Endothelial cell of umbilical vein (primary cell): ENCODE measurements around the gene CTDSPL.

ENCODE experiments used
- EZH2 ChIP-seq: IDR thresholded peaks from 2 replicates; pipeline ENCODE4 v1.6.1; 2012; ENCODE audit warnings: borderline replicate concordance, low read depth, mild to moderate bottlenecking, moderate library complexity, low read length, inconsistent platforms; ENCODE audit not compliant: severe bottlenecking
- GATA2 ChIP-seq: IDR thresholded peaks from 2 replicates; pipeline ENCODE4 v1.7.0; 2011; ENCODE audit warnings: low read depth, mild to moderate bottlenecking, moderate library complexity, mixed read lengths, low read length; ENCODE audit not compliant: insufficient read length, insufficient read depth
- JUN ChIP-seq: IDR thresholded peaks from 2 replicates; pipeline ENCODE4 v1.6.1; 2011; ENCODE audit warnings: borderline replicate concordance, low read depth; ENCODE audit not compliant: insufficient read length, insufficient read depth
- MYC ChIP-seq: IDR thresholded peaks from one replicate; pipeline ENCODE4 v1.6.1; 2011; ENCODE audit warnings: mild to moderate bottlenecking, low read depth, low read length
- POLR2A ChIP-seq: IDR thresholded peaks from 2 replicates; pipeline ENCODE4 v1.6.1; 2012; ENCODE audit warnings: low read depth, mild to moderate bottlenecking, control low read depth, low read length
- POLR2AphosphoS5 ChIP-seq: IDR thresholded peaks from 2 replicates; pipeline ENCODE4 v1.6.1; 2012; ENCODE audit warnings: low read depth, mild to moderate bottlenecking, control low read depth, low read length, moderate library complexity; ENCODE audit not compliant: insufficient read depth
- TF ChIP-seq, protein P1 (sequence below), 2 donors: IDR thresholded peaks; 1 replicate in 1 of 2; 2 replicates in 1 of 2; pipeline ENCODE4 v1.5.1; 2011; ENCODE audit warnings: low read length in 2 of 2, mild to moderate bottlenecking in 2 of 2, moderate library complexity in 2 of 2, control low read depth in 1 of 2, inconsistent platforms in 1 of 2, low read depth in 1 of 2; ENCODE audit not compliant: insufficient read depth in 1 of 2; ENCODE audit errors: extremely low read depth in 1 of 2
- TF ChIP-seq, protein P2 (sequence below): IDR thresholded peaks from 2 replicates; pipeline ENCODE4 v1.6.1; 2011; ENCODE audit not compliant: insufficient read depth, insufficient read length

DNA sequence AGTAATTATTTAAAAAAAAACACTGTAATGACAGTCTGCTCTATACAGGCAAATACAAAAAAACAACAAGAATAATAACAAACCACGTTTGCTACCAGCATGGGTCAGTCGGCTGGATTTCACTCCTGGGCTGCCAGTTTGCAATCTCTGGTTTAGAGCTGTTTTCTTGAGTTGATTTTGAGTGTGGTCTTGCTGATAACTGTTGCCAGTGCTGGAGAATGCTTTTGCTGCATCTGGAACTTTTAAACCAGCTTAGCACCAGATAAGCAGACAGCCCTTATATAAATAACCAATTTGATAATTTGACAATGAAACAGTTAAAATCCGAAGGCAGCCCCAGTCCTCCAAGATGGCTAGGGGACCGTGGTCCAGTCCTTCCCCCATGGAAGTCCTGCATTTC lies 14.0 kb upstream of the CTDSPL start:
- TF ChIP-seq, protein P1, sequence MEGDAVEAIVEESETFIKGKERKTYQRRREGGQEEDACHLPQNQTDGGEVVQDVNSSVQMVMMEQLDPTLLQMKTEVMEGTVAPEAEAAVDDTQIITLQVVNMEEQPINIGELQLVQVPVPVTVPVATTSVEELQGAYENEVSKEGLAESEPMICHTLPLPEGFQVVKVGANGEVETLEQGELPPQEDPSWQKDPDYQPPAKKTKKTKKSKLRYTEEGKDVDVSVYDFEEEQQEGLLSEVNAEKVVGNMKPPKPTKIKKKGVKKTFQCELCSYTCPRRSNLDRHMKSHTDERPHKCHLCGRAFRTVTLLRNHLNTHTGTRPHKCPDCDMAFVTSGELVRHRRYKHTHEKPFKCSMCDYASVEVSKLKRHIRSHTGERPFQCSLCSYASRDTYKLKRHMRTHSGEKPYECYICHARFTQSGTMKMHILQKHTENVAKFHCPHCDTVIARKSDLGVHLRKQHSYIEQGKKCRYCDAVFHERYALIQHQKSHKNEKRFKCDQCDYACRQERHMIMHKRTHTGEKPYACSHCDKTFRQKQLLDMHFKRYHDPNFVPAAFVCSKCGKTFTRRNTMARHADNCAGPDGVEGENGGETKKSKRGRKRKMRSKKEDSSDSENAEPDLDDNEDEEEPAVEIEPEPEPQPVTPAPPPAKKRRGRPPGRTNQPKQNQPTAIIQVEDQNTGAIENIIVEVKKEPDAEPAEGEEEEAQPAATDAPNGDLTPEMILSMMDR (IDR thresholded peaks at IDR 0.05; ENCODE audit: extremely low read depth in 1 of 2, insufficient read depth in 1 of 2, low read depth in 1 of 2, low read length in 2 of 2) = no peak
- TF ChIP-seq POLR2A = no peak
- no peak for TF ChIP-seq POLR2AphosphoS5
- no peak for TF ChIP-seq MYC
- no peak for TF ChIP-seq EZH2
- TF ChIP-seq GATA2 = no peak
- TF ChIP-seq, protein P2, sequence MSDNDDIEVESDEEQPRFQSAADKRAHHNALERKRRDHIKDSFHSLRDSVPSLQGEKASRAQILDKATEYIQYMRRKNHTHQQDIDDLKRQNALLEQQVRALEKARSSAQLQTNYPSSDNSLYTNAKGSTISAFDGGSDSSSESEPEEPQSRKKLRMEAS = no peak
- TF ChIP-seq JUN = no peak
